IPS DF 6.9 (cell line): ENCODE measurements around the gene TMEM214.

Experiments used
- DNase-seq: peaks from one replicate; pipeline ENCODE4 v3.0.0-alpha.2; 2013; ENCODE audit warnings: low read depth, low spot score
- H3K27ac ChIP-seq: one replicate; pipeline ENCODE4 v1.5.1; 2013; ENCODE audit warnings: low read length, control low read depth
- H3K27me3 ChIP-seq: 2 replicates; pipeline ENCODE4 v1.6.1; 2013; ENCODE audit warnings: mild to moderate bottlenecking, low read length; ENCODE audit not compliant: control insufficient read depth, insufficient read depth
- H3K36me3 ChIP-seq: 2 replicates; pipeline ENCODE4 v1.6.1; 2013; ENCODE audit warnings: low read length; ENCODE audit not compliant: control insufficient read depth, insufficient read depth
- H3K4me1 ChIP-seq: 2 replicates; pipeline ENCODE4 v1.6.1; 2013; ENCODE audit warnings: low read length; ENCODE audit not compliant: control insufficient read depth, insufficient read depth
- H3K4me3 ChIP-seq: 2 replicates; pipeline ENCODE4 v1.5.1; 2013; ENCODE audit warnings: mild to moderate bottlenecking, low read length
- H3K9me3 ChIP-seq: 2 replicates; pipeline ENCODE4 v1.6.1; 2013; ENCODE audit warnings: low read length, inconsistent platforms; ENCODE audit not compliant: control insufficient read depth, insufficient read depth
- WGBS: extraction: QIAGEN DNeasy Blood & Tissue Kit; methylation state at CpG from one replicate; pipeline ENCODE4 v1.1.7; 2013; ENCODE audit warnings: mixed read lengths, missing lambda C conversion rate; ENCODE audit not compliant: insufficient read length, insufficient coverage; 5-methylcytosine and 5-hydroxymethylcytosine counted together

Gene TMEM214, protein sequence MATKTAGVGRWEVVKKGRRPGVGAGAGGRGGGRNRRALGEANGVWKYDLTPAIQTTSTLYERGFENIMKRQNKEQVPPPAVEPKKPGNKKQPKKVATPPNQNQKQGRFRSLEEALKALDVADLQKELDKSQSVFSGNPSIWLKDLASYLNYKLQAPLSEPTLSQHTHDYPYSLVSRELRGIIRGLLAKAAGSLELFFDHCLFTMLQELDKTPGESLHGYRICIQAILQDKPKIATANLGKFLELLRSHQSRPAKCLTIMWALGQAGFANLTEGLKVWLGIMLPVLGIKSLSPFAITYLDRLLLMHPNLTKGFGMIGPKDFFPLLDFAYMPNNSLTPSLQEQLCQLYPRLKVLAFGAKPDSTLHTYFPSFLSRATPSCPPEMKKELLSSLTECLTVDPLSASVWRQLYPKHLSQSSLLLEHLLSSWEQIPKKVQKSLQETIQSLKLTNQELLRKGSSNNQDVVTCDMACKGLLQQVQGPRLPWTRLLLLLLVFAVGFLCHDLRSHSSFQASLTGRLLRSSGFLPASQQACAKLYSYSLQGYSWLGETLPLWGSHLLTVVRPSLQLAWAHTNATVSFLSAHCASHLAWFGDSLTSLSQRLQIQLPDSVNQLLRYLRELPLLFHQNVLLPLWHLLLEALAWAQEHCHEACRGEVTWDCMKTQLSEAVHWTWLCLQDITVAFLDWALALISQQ

DNA sequence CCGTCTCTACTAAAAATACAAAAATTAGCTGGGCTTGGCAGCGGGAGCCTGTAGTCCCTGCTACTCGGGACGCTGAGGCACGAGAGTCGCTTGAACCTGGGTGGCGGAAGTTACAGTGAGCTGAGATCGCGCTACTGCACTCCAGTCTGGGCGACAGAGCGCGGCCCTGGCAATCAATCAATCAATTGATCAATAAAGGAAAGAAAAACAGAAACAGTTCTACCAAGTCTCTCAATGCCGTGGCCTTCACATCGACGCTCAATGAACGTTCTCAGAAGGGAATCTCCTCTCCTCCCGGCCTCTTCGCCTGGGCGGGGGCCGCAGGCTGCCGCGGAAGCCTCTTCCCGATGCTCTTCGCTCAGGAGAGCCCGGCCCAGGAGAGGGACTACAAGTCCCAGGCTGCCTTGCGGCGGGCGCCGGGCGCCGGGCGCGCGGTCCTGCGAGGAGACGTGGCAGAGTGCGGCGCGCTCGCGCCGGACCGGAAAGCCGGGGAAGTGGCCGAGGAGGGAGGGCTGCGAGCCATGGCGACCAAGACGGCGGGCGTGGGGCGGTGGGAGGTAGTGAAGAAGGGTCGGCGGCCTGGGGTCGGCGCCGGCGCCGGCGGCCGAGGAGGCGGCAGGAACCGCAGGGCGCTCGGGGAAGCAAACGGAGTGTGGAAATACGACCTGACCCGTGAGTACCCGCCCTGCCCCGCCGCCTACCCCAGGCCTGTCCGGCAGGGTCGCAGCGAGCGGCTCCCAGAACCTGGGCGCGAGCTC, at the start of gene TMEM214:
Gene TMEM214, plus strand, starts transcription at position 471 of the 758 bp plus-strand sequence. Its CDS starts 51 bp downstream, at position 522.
- Histone ChIP-seq H3K4me3 (peak within 1 kb of the TSS; percentile 65), H3K36me3 (peaks cover 18% of the 10 kb centered on the region; the same call in 1 of the 2 replicates), H3K27me3 (no peaks in the 10 kb centered on the region), H3K9me3 (no peaks in the 10 kb centered on the region), H3K4me1 (no peaks in the 10 kb centered on the region), H3K27ac (no peak within 1 kb of the TSS)
- peak; percentile 58 for DNase-seq
- WGBS = no CpG with 5 or more reads among the region's 76 CpGs

DNA sequence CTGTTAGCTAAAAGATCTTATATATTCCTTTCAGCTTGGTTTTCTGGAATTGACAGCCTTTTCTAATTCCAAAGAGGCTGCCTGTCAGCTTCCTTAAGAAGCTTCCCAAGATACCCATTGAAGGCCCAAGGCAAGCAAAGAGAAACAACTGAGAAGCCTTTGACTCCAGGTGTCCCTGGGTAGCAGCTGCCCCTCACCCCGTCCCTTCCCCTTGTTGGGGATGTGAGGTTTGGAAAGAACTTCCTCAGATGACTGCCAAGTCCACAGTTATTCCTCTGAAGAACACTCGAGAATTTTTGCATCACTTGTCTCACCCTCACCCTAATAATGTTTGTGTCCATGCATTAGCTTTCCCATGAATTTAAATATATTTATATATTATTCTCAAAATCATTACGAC, 49.0 kb upstream of the TMEM214 start:
- no peaks in the 10 kb centered on the region for H3K27me3 ChIP-seq

GRCh38 chr2:26985807-26986206, 47.0 kb upstream of the TMEM214 start:
- Histone ChIP-seq H3K36me3 (no peaks in the 10 kb centered on the region), H3K9me3 (no peaks in the 10 kb centered on the region; the same call in 1 of the 2 replicates), H3K27me3 (no peaks in the 10 kb centered on the region), H3K4me3 (no peak overlapping the region), H3K27ac (no peak overlapping the region), H3K4me1 (no peaks in the 10 kb centered on the region)
- no peak for DNase-seq
- no CpG with 5 or more reads among the region's 4 CpGs for WGBS

More for the DNA sequence above, 49.0 kb upstream of the TMEM214 start:
- H3K9me3 ChIP-seq = no peaks in the 10 kb centered on the region; the same call in 1 of the 2 replicates
- DNase-seq = no peak
- H3K36me3 ChIP-seq = no peaks in the 10 kb centered on the region
- WGBS = no CpG with 5 or more reads among the region's 3 CpGs
- no peak overlapping the region for H3K4me3 ChIP-seq
- no peak overlapping the region for H3K27ac ChIP-seq
- H3K4me1 ChIP-seq = no peaks in the 10 kb centered on the region

- no peaks in the 10 kb centered on the region for H3K4me1 ChIP-seq
Measured at GRCh38 chr2:26986576-26986975, 46.2 kb upstream of the TMEM214 start.

DNA sequence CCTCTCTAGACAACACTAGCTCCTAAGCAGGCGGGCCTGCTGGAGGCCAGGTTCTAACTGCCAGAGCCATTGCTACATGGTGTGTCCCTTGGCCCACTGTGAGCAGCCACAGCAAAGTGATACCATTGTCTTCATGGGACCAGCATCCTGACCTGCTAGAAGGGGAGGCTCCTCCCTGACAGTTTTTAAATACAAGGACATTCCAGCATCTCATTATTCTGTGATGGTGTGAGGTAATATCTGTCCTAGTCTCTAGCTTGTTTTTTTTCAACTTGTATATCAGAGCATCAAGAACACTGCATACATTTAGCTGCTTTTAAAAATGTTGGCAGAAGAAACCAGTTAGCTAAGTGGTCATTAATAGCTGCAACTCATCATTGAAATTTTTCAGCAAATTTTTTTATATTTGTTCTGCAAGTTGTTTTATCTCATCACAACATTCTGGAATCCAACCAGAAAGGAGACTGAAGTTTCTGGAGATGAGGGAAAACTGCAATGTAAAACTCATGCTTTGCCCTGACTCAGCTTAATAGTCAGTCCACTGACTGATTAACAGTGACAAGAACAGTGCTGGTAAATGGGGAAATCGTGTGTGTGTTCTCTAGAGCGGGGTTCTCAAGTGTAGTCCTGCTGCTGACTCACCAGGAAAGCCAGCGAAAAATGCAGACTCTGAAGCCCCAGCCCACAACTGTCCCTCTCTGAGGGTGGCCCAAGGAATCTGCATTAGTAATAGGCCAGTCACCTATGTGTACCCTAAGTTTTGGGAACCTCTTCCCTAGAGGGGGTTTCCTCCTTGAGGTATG, 44.5 kb upstream of the TMEM214 start:
- Histone ChIP-seq H3K4me1 (no peaks in the 10 kb centered on the region), H3K27me3 (no peaks in the 10 kb centered on the region), H3K27ac (no peak overlapping the region), H3K9me3 (no peaks in the 10 kb centered on the region; the same call in 1 of the 2 replicates), H3K4me3 (no peak overlapping the region), H3K36me3 (no peaks in the 10 kb centered on the region)
- DNase-seq = no peak
- WGBS = no CpG with 5 or more reads among the region's 4 CpGs

More at GRCh38 chr2:26986576-26986975, 46.2 kb upstream of the TMEM214 start:
- no peak for DNase-seq
- H3K9me3 ChIP-seq = no peaks in the 10 kb centered on the region; the same call in 1 of the 2 replicates
- no CpG with 5 or more reads among the region's 5 CpGs for WGBS
- no peak overlapping the region for H3K27ac ChIP-seq
- H3K4me3 ChIP-seq = no peak overlapping the region
- no peaks in the 10 kb centered on the region for H3K36me3 ChIP-seq
- no peaks in the 10 kb centered on the region for H3K27me3 ChIP-seq

GRCh38 chr2:26989156-26989555, 43.6 kb upstream of the TMEM214 start:
- no CpG with 5 or more reads among the region's 8 CpGs for WGBS
- no peaks in the 10 kb centered on the region for H3K36me3 ChIP-seq
- no peaks in the 10 kb centered on the region for H3K4me1 ChIP-seq
- no peak overlapping the region for H3K27ac ChIP-seq
- no peak overlapping the region for H3K4me3 ChIP-seq
- H3K27me3 ChIP-seq = no peaks in the 10 kb centered on the region
- no peak for DNase-seq
- no peaks in the 10 kb centered on the region; the same call in 1 of the 2 replicates for H3K9me3 ChIP-seq

DNA sequence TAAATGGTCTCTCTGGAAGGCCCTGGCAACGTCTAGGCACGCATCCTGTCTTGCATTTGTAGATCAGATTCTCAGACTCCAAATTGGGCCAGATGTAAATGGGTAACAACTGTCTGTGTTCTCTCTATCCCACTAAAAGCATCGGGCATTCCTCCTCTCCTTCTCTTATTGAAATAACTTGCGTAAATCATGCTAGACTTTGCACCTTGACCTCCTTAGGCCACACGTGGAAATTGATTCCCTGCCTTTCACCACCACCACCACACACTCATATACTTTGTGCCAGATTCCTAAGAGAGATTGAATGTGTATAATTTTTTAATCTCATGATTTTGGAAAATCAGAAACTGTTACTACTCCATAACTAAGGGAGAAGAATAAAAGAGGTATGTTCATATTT, 41.0 kb upstream of the TMEM214 start:
- no peaks in the 10 kb centered on the region for H3K36me3 ChIP-seq
- DNase-seq = no peak
- H3K4me1 ChIP-seq = no peaks in the 10 kb centered on the region
- H3K4me3 ChIP-seq = no peak overlapping the region
- H3K27ac ChIP-seq = no peak overlapping the region
- no peaks in the 10 kb centered on the region for H3K9me3 ChIP-seq
- no CpG with 5 or more reads among the region's 5 CpGs for WGBS
- H3K27me3 ChIP-seq = no peaks in the 10 kb centered on the region

DNA sequence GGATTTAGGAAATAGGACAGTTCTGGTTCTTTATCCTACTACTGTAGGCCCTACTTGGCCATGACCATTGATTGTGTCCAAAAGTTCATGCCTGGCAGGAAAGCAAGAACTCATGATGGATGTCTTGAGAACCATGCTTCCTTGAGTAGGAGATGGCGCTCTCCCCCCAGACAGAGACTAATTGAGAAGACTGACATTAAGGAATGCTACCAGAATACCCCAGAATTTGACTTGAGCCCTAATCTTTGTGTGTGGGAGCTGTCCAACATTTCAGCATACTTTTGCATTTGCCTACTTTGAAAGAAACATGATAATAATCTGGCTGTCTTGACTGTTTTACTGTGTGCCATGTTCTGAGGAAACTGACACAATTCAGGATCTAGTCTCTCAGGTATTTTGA, 39.0 kb upstream of the TMEM214 start:
- no peak overlapping the region for H3K4me3 ChIP-seq
- no peaks in the 10 kb centered on the region for H3K4me1 ChIP-seq
- whole genome bisulfite sequencing = no CpG with 5 or more reads among the region's 1 CpG
- H3K27ac ChIP-seq = no peak overlapping the region
- H3K9me3 ChIP-seq = no peaks in the 10 kb centered on the region
- no peaks in the 10 kb centered on the region for H3K27me3 ChIP-seq
- no peak for DNase-seq
- H3K36me3 ChIP-seq = no peaks in the 10 kb centered on the region

GRCh38 chr2:26994983-26995382, 37.8 kb upstream of the TMEM214 start:
- no CpG with 5 or more reads among the region's 1 CpG for WGBS
- Histone ChIP-seq H3K36me3 (no peaks in the 10 kb centered on the region), H3K27me3 (no peaks in the 10 kb centered on the region), H3K27ac (no peak overlapping the region), H3K9me3 (no peaks in the 10 kb centered on the region), H3K4me3 (no peak overlapping the region), H3K4me1 (no peaks in the 10 kb centered on the region)
- no peak for DNase-seq
